HCT116 (cell line): Measurements from ENCODE around the gene FOXN3. TPM values are rescaled to one million over a fixed set of nuclear protein-coding genes. Genes with fewer than 3 reads are reported as not detected.

Experiments
- ATAC-seq: fragments of 200-7000 bp; cut with Tn5 transposase; 2 replicates; pipeline ENCODE4 v1.9.1; 2020; ENCODE audit warnings: mild to moderate bottlenecking, moderate library complexity
- BruUV-seq: library from RNA; stranded (reverse); fragments of 400-500 nt; replicated peaks from 2 replicates; lab custom pipeline; 2021; lab: Mats Ljungman, UMichigan
- CTCF ChIA-PET: fragments of 300-600 bp; sonication (Branson Sonifier 250); formaldehyde crosslinking; loops from one replicate; lab custom pipeline; 2021; ENCODE audit warnings: antibody characterized with exemption; lab: Charles Lee
- POLR2A ChIA-PET: fragments of 300-600, 350-600 bp; sonication (Branson Sonifier 250); formaldehyde crosslinking; loops from one replicate; lab custom pipeline; 2021; ENCODE audit warnings: antibody characterized with exemption; lab: Charles Lee
- RAD21 ChIA-PET, 2 experiments: fragments of 300-600 bp; sonication (Branson Sonifier 250); formaldehyde crosslinking; loops; one replicate each; lab custom pipeline; 2023; ENCODE audit warnings: low total read pairs in 2 of 2; ENCODE audit not compliant: uncharacterized antibody in 2 of 2, unreplicated experiment in 2 of 2, low non-redundant PET in 1 of 2; lab: Charles Lee
- DNase-seq: peaks from one replicate; pipeline ENCODE4 v3.0.0-alpha.2; 2010; ENCODE audit warnings: low read depth, low spot score
- H2AFZ ChIP-seq: fragments of 200-600 bp; shearing (Covaris generic), sonication (generic); 2 replicates; pipeline ENCODE4 v1.6.1; 2017; ENCODE audit warnings: low read depth, mixed run types, mixed read lengths, antibody characterized with exemption, low read length; ENCODE audit not compliant: poor library complexity, severe bottlenecking
- H3K27ac ChIP-seq: 2 replicates; pipeline ENCODE4 v1.5.1; 2012; ENCODE audit warnings: low read depth, low read length
- H3K27me3 ChIP-seq: fragments of 200-600 bp; sonication (generic); 2 replicates; pipeline ENCODE4 v1.6.1; 2016; ENCODE audit warnings: mixed run types, low read length, mixed read lengths; ENCODE audit not compliant: insufficient read depth
- H3K36me3 ChIP-seq, 2 experiments: fragments of 200-500 bp in 1 of 2; fragments of 200-600 bp in 1 of 2; sonication (Bioruptor generic) in 1 of 2; sonication (generic) in 1 of 2; 2 replicates each; pipeline versions ENCODE4 v1.5.1 to v1.6.1; 2014 to 2016; ENCODE audit warnings: low read length in 2 of 2, inconsistent platforms in 1 of 2, mixed read lengths in 1 of 2, mixed run types in 1 of 2; ENCODE audit not compliant: insufficient read depth in 2 of 2, control insufficient read depth in 1 of 2
- H3K4me1 ChIP-seq, 2 experiments: fragments of 200-600 bp in 1 of 2; sonication (generic) in 1 of 2; 2 replicates each; pipeline versions ENCODE4 v1.5.1 to v1.6.1; 2012 to 2017; ENCODE audit warnings: low read length in 2 of 2, inconsistent platforms in 1 of 2, mild to moderate bottlenecking in 1 of 2, mixed read lengths in 1 of 2, mixed run types in 1 of 2, moderate library complexity in 1 of 2; ENCODE audit not compliant: insufficient read depth in 2 of 2, control insufficient read depth in 1 of 2
- H3K4me2 ChIP-seq: fragments of 200-600 bp; sonication (generic); 2 replicates; pipeline ENCODE4 v1.6.1; 2017; ENCODE audit warnings: mixed run types, low read length, mixed read lengths
- H3K4me3 ChIP-seq, 2 experiments: fragments of 200-600 bp in 1 of 2; sonication (generic) in 1 of 2; replicated peaks in 1 of 2; 2 replicates each; pipeline ENCODE4 v1.5.1; 2011 to 2016; ENCODE audit warnings: low read length in 2 of 2, control low read depth in 1 of 2, low read depth in 1 of 2, mild to moderate bottlenecking in 1 of 2, mixed read lengths in 1 of 2, mixed run types in 1 of 2
- H3K79me2 ChIP-seq: fragments of 200-600 bp; sonication (generic); 2 replicates; pipeline ENCODE4 v1.6.1; 2017; ENCODE audit warnings: mild to moderate bottlenecking, mixed run types, low read length, moderate library complexity, mixed read lengths; ENCODE audit not compliant: insufficient read depth
- H3K9ac ChIP-seq: fragments of 200-600 bp; sonication (generic); 2 replicates; pipeline ENCODE4 v1.6.1; 2016; ENCODE audit warnings: low read length, mixed read lengths
- H3K9me2 ChIP-seq: fragments of 200-600 bp; sonication (generic), shearing (Covaris generic); 2 replicates; pipeline ENCODE4 v1.6.1; 2017; ENCODE audit warnings: mixed run types, mild to moderate bottlenecking, moderate library complexity; ENCODE audit not compliant: insufficient read depth
- H3K9me3 ChIP-seq, 2 experiments: fragments of 200-500 bp in 1 of 2; fragments of 200-600 bp in 1 of 2; sonication (Bioruptor generic) in 1 of 2; sonication (generic) in 1 of 2; 2 replicates each; pipeline ENCODE4 v1.6.1; 2014 to 2017; ENCODE audit warnings: low read length in 2 of 2, mixed read lengths in 2 of 2, inconsistent platforms in 1 of 2, low read depth in 1 of 2, mild to moderate bottlenecking in 1 of 2, mixed run types in 1 of 2, moderate library complexity in 1 of 2; ENCODE audit not compliant: control insufficient read depth in 1 of 2, insufficient read depth in 1 of 2
- H4K20me1 ChIP-seq: fragments of 200-600 bp; sonication (generic), shearing (Covaris generic); 2 replicates; pipeline ENCODE4 v1.6.1; 2017; ENCODE audit warnings: mixed run types, mild to moderate bottlenecking, moderate library complexity; ENCODE audit not compliant: insufficient read depth
- ATF3 ChIP-seq: IDR thresholded peaks from 2 replicates; pipeline ENCODE4 v1.6.1; 2012
- EGR1 ChIP-seq: IDR thresholded peaks from 2 replicates; pipeline ENCODE4 v1.6.1; 2012; ENCODE audit warnings: low read depth
- ELF1 ChIP-seq: IDR thresholded peaks from 2 replicates; pipeline ENCODE4 v1.6.1; 2012; ENCODE audit warnings: low read depth, borderline replicate concordance
- MAX ChIP-seq: IDR thresholded peaks from 2 replicates; pipeline ENCODE4 v1.6.1; 2012
- POLR2A ChIP-seq: IDR thresholded peaks from 2 replicates; pipeline ENCODE4 v1.7.0; 2011; ENCODE audit warnings: borderline replicate concordance; ENCODE audit not compliant: insufficient read depth, insufficient read length; ENCODE audit errors: extremely low read depth
- POLR2AphosphoS5 ChIP-seq: IDR thresholded peaks from 2 replicates; pipeline ENCODE4 v1.6.1; 2011; ENCODE audit warnings: mild to moderate bottlenecking, low read depth, low read length, moderate library complexity
- REST ChIP-seq: IDR thresholded peaks from 2 replicates; pipeline ENCODE4 v1.6.1; 2012; ENCODE audit warnings: low read depth
- SIN3A ChIP-seq: IDR thresholded peaks from 2 replicates; pipeline ENCODE4 v1.6.1; 2012; ENCODE audit warnings: low read depth
- SP1 ChIP-seq: IDR thresholded peaks from 2 replicates; pipeline ENCODE4 v1.6.1; 2012; ENCODE audit warnings: low read depth
- SRF ChIP-seq: IDR thresholded peaks from 2 replicates; pipeline ENCODE4 v1.6.1; 2012; ENCODE audit warnings: low read depth
- ZBTB33 ChIP-seq: IDR thresholded peaks from 2 replicates; pipeline ENCODE4 v1.6.1; 2011; ENCODE audit warnings: mild to moderate bottlenecking, low read length, moderate library complexity; ENCODE audit not compliant: insufficient replicate concordance; ENCODE audit errors: extremely low read depth
- ZFX ChIP-seq: fragments of 450-650 bp; IDR thresholded peaks from 2 replicates; pipeline ENCODE4 v1.6.1; 2017
- intact Hi-C: fragments of 100-400 bp; cut with micrococcal nuclease; formaldehyde crosslinking; loops from 2 replicates; pipeline ENCODE4 v1.10.0; 2022
- total RNA-seq: library from RNA; stranded (reverse); gene quantifications from one replicate; pipeline ENCODE4 v1.2.1, GENCODE V29; 2021; ENCODE audit not compliant: unreplicated experiment

FOXN3 gene
- total RNA-seq, 1 experiment from 2014 or later = 20.0 TPM

- no peak for TF ChIP-seq SRF
Measured at GRCh38 chr14:89290813-89291212, 126.2 kb downstream of the FOXN3 start (continued).

GRCh38 chr14:89289477-89289876 is 127.6 kb downstream of the FOXN3 start:
- ChIA-PET RAD21 (no interaction called here), POLR2A (no interaction called here), CTCF (no interaction called here)
- ATAC-seq (no peak), DNase-seq (no peak)
- Histone ChIP-seq H4K20me1 (no peaks in the 10 kb centered on the region), H3K4me2 (no peak overlapping the region), H2AFZ (no peak overlapping the region), H3K4me3 (no peak overlapping the region), H3K27ac (no peak overlapping the region), H3K4me1 (no peaks in the 10 kb centered on the region), H3K9me2 (no peaks in the 10 kb centered on the region), H3K9ac (no peak overlapping the region), H3K79me2 (no peaks in the 10 kb centered on the region), H3K36me3 (no peaks in the 10 kb centered on the region), H3K9me3 (no peaks in the 10 kb centered on the region), H3K27me3 (no peaks in the 10 kb centered on the region)
- intact Hi-C loops = no loop called here
- no TSS peak for BruUV-seq
- TF ChIP-seq ATF3 (no peak), ELF1 (no peak), SIN3A (no peak), ZFX (no peak), POLR2AphosphoS5 (no peak), ZBTB33 (no peak), MAX (no peak), REST (no peak), EGR1 (no peak), POLR2A (no peak), SP1 (no peak)
